Measurements from ENCODE around the gene PHACTR2. TPM values are rescaled to one million over a fixed set of nuclear protein-coding genes. Genes with fewer than 3 reads are reported as not detected.

PHACTR2 gene
- total RNA-seq, 4 donors from 2014 or later: 76.2 to 110 (median 98.2) TPM

- 45 to 73% methylated on average over 4 of the region's 4 CpGs for WGBS, 2 donors
- DNase-seq (ENCODE audit: low spot score in 2 of 2): no peak
- peak overlapping the region in 2 of 4 donors; percentile 47 to 55 for H3K27ac ChIP-seq
- H3K36me3 ChIP-seq: no peaks in the 10 kb centered on the region
- H3K9me3 ChIP-seq: no peaks in the 10 kb centered on the region
- peaks cover 0 to 83% (median 30%) of the 10 kb centered on the region in 4 donors for H3K4me1 ChIP-seq
- TF ChIP-seq CTCF (IDR thresholded peaks at IDR 0.05) (no peak), EP300 (IDR thresholded peaks at IDR 0.05) (no peak), POLR2A (IDR thresholded peaks at IDR 0.05) (no peak)
- H3K27me3 ChIP-seq: no peaks in the 10 kb centered on the region
- no peak overlapping the region for H3K4me3 ChIP-seq
Measured at GRCh38 chr6:143695969-143696663, 18.4 kb downstream of the PHACTR2 start.

DNA sequence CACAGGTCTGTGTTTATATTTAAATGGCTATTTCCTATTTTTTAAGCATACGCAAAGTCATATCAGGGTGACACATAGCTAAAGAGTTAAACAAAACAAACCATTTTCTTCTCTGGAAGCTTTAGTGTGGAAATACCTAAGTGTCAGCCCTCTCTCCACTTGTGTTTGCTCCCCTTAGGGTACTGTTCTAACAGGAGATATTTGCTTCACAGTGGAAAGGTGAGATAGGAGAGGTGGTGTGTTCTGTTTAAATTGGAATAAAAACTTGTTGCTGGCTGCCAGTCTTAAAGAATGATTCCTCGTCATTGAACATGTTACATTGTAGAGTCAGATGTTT, 18.9 kb downstream of the PHACTR2 start:
- DNase-seq (ENCODE audit: low spot score in 2 of 2): no peak
- TF ChIP-seq CTCF (IDR thresholded peaks at IDR 0.05): no peak
- TF ChIP-seq POLR2A (IDR thresholded peaks at IDR 0.05): no peak
- TF ChIP-seq EP300 (IDR thresholded peaks at IDR 0.05): no peak
- Histone ChIP-seq H3K4me1 (peaks cover 0 to 83% (median 26%) of the 10 kb centered on the region in 4 donors), H3K27ac (peak overlapping the region in 2 of 4 donors; percentile 47 to 55), H3K9me3 (no peaks in the 10 kb centered on the region), H3K27me3 (no peaks in the 10 kb centered on the region), H3K4me3 (no peak overlapping the region), H3K36me3 (no peaks in the 10 kb centered on the region)
- WGBS, 2 donors: 75 to 86% methylated on average over 2 of the region's 2 CpGs

DNA sequence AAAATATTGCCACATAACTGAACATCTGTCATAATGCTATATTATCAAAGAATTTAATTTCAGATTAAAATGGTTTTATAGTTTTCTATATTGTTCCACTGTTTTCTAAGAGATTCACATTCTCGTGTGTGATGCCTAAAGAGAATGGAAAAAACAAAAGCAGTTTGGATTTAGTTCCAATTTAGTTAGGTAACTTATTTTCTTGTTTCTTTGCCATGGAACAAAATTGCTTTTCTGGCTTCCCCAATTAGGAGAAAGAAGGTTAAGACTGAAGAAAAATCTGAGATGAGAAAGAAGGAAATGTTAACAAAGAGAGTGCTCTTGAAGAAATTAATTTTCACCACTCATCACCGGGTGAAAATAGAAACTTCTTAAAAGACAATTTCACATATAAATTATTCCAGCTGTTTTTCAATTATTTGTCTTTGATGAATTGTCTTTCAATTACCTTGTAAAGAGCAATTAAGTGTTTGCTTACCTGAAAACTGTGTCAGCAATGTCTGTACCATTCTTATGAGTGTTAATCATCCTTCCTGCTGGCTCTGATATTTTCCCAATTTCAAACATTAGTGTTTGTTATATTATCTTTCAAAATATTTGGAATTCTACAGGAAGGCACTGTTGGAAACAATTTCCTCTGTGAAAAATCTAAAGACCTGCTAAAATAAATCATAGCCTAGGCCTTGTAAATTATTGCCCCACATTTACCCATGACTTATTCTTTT, 19.5 kb downstream of the PHACTR2 start:
- H3K27ac ChIP-seq: peak overlapping the region in 2 of 4 donors; percentile 47 to 55
- DNase-seq (ENCODE audit: low spot score in 2 of 2): no peak
- no peak overlapping the region for H3K4me3 ChIP-seq
- no peaks in the 10 kb centered on the region for H3K36me3 ChIP-seq
- 44 to 46% methylated on average over 2 of the region's 2 CpGs for WGBS, 2 donors
- H3K4me1 ChIP-seq: peaks cover 0 to 80% (median 23%) of the 10 kb centered on the region in 4 donors
- no peaks in the 10 kb centered on the region for H3K9me3 ChIP-seq
- H3K27me3 ChIP-seq: no peaks in the 10 kb centered on the region
- TF ChIP-seq CTCF (IDR thresholded peaks at IDR 0.05) (no peak), EP300 (IDR thresholded peaks at IDR 0.05) (no peak), POLR2A (IDR thresholded peaks at IDR 0.05) (no peak)

- no peaks in the 10 kb centered on the region for H3K27me3 ChIP-seq
- H3K36me3 ChIP-seq: no peaks in the 10 kb centered on the region
- no peak for DNase-seq (ENCODE audit: low spot score in 2 of 2)
- TF ChIP-seq EP300 (IDR thresholded peaks at IDR 0.05) (no peak), CTCF (IDR thresholded peaks at IDR 0.05) (no peak), POLR2A (IDR thresholded peaks at IDR 0.05) (no peak)
- H3K27ac ChIP-seq: no peak overlapping the region
- H3K9me3 ChIP-seq: no peaks in the 10 kb centered on the region
- no peak overlapping the region for H3K4me3 ChIP-seq
- WGBS, 2 donors: 83 to 84% methylated on average over 3 of the region's 3 CpGs
- peaks cover 0 to 72% (median 24%) of the 10 kb centered on the region in 4 donors for H3K4me1 ChIP-seq
Measured at GRCh38 chr6:143698329-143698728, 20.6 kb downstream of the PHACTR2 start.

GRCh38 chr6:143698759-143699429, 21.1 kb downstream of the PHACTR2 start:
- H3K4me1 ChIP-seq: peaks cover 0 to 72% (median 24%) of the 10 kb centered on the region in 4 donors
- no peaks in the 10 kb centered on the region for H3K27me3 ChIP-seq
- WGBS, 2 donors: 81 to 84% methylated on average over 8 of the region's 8 CpGs
- no peak overlapping the region for H3K4me3 ChIP-seq
- H3K36me3 ChIP-seq: no peaks in the 10 kb centered on the region
- H3K9me3 ChIP-seq: no peaks in the 10 kb centered on the region
- TF ChIP-seq CTCF (IDR thresholded peaks at IDR 0.05) (no peak), POLR2A (IDR thresholded peaks at IDR 0.05) (no peak), EP300 (IDR thresholded peaks at IDR 0.05) (no peak)
- H3K27ac ChIP-seq: peak overlapping the region in 1 of 4 donors; percentile 34
- no peak for DNase-seq (ENCODE audit: low spot score in 2 of 2)

All from tibial nerve (tissue), 4 donors.